HEK293T (cell line): ENCODE results near the gene ANXA2.

Experiments used
- CTCF ChIA-PET: fragments of 350-600 bp; formaldehyde crosslinking; extraction: SDS; loops from one replicate; lab custom pipeline; 2021; ENCODE audit warnings: antibody characterized with exemption, inconsistent platforms; lab: Yijun Ruan, JAX
- POLR2A ChIA-PET: fragments of 350-600 bp; formaldehyde crosslinking; extraction: SDS; loops from one replicate; lab custom pipeline; 2020; ENCODE audit warnings: antibody characterized with exemption, inconsistent platforms; lab: Yijun Ruan, JAX
- DNase-seq: peaks from one replicate; pipeline ENCODE4 v3.0.0; 2012; ENCODE audit warnings: mixed read lengths; ENCODE audit errors: extremely low spot score
- ARNT ChIP-seq: fragments of 450-650 bp; IDR thresholded peaks from 2 replicates; pipeline ENCODE4 v1.6.1; 2017; ENCODE audit warnings: mild to moderate bottlenecking
- BHLHE40 ChIP-seq: fragments of 450-650 bp; IDR thresholded peaks from 2 replicates; pipeline ENCODE4 v1.6.1; 2016; ENCODE audit warnings: mild to moderate bottlenecking, moderate library complexity, borderline replicate concordance
- CTBP1 ChIP-seq: fragments of 450-650 bp; IDR thresholded peaks from 2 replicates; pipeline ENCODE4 v1.6.1; 2016; ENCODE audit warnings: borderline replicate concordance
- ELF4 ChIP-seq: fragments of 450-650 bp; IDR thresholded peaks from 2 replicates; pipeline ENCODE4 v1.6.1; 2017; ENCODE audit warnings: antibody characterized with exemption
- FOXA1 ChIP-seq: fragments of 450-650 bp; IDR thresholded peaks from 2 replicates; pipeline ENCODE4 v1.6.1; 2016; ENCODE audit warnings: mild to moderate bottlenecking
- FOXK2 ChIP-seq: fragments of 450-650 bp; IDR thresholded peaks from 2 replicates; pipeline ENCODE4 v1.6.1; 2016; ENCODE audit warnings: mild to moderate bottlenecking
- FOXM1 ChIP-seq: fragments of 450-650 bp; IDR thresholded peaks from 2 replicates; pipeline ENCODE4 v1.6.1; 2017; ENCODE audit warnings: mild to moderate bottlenecking, borderline replicate concordance
- HDGF ChIP-seq: fragments of 450-650 bp; IDR thresholded peaks from 2 replicates; pipeline ENCODE4 v1.6.1; 2017; ENCODE audit warnings: antibody characterized with exemption, borderline replicate concordance
- L3MBTL2 ChIP-seq: fragments of 450-650 bp; conservative IDR thresholded peaks from 2 replicates; pipeline ENCODE4 v1.6.1; 2016; ENCODE audit warnings: mild to moderate bottlenecking
- LEF1 ChIP-seq: fragments of 450-650 bp; IDR thresholded peaks from 2 replicates; pipeline ENCODE4 v1.6.1; 2017; ENCODE audit warnings: mild to moderate bottlenecking, borderline replicate concordance
- NFRKB ChIP-seq: fragments of 450-650 bp; IDR thresholded peaks from 2 replicates; pipeline ENCODE4 v1.6.1; 2016; ENCODE audit warnings: mild to moderate bottlenecking, moderate library complexity
- PKNOX1 ChIP-seq: fragments of 450-650 bp; IDR thresholded peaks from 2 replicates; pipeline ENCODE4 v1.6.1; 2016
- SP1 ChIP-seq: fragments of 450-650 bp; IDR thresholded peaks from 2 replicates; pipeline ENCODE4 v1.6.1; 2017
- SUZ12 ChIP-seq: fragments of 450-650 bp; IDR thresholded peaks from 2 replicates; pipeline ENCODE4 v1.6.1; 2016; ENCODE audit warnings: mild to moderate bottlenecking
- TARDBP ChIP-seq: fragments of 450-650 bp; IDR thresholded peaks from 2 replicates; pipeline ENCODE4 v1.6.1; 2016
- ZNF384 ChIP-seq: fragments of 450-650 bp; IDR thresholded peaks from 2 replicates; pipeline ENCODE4 v1.6.1; 2016

ANXA2 gene

GRCh38 chr15:60356832-60357231 lies 41.0 kb downstream of the ANXA2 start:
- TF ChIP-seq FOXK2 (no peak), HDGF (no peak), LEF1 (no peak), BHLHE40 (no peak), SP1 (no peak), ARNT (no peak), FOXA1 (no peak), L3MBTL2 (no peak), TARDBP (no peak), SUZ12 (no peak), PKNOX1 (no peak), ZNF384 (no peak)
- ChIA-PET CTCF (no interaction called here), POLR2A (no interaction called here)
- DNase-seq: no peak

DNA sequence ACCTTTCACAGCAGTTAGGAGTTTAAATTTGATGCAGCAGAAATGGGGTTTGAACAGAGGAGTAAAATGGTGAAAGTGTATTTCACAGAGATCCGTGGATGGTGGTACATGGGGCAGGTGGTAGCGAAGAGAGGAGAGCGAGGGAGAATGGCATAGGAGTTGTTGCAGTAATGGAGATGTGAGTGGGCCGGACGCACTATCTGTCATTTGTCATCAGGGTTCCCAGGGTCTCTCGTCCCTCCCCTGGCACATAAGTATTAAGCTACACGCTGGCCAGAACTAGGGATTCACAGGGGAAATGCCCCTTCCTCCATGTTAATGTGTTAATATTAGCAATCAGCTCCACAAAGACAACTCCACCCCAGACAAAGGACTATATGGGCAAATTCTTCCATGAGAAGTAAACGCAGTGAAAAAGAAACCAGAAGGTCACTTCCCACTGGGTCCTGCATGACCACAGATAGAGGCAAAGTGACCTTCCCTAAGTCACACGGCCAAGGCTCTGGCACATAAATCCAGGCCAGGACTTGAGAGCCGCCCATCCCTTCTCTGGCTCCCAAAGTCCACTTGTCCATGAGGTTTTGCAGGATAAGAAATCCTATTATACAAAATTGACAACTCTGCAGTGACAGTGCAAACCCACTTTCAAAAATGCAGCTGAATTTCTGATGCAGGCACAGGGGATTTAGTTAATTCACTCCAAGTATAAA lies 42.5 kb downstream of the ANXA2 start:
- no peak for DNase-seq
- ChIA-PET CTCF (interaction anchor here (0.6 kb wide), 1 partner anchor 8 kb away, joined by 3 read pairs; no protein-coding TSS in a partner anchor), POLR2A (no interaction called here)
- TF ChIP-seq L3MBTL2 (no peak), FOXM1 (no peak), LEF1 (no peak)

- ChIA-PET CTCF (no interaction called here), POLR2A (no interaction called here)
- no peak for DNase-seq
- TF ChIP-seq FOXA1 (no peak), HDGF (no peak), ZNF384 (no peak)
Observed at GRCh38 chr15:60353245-60353920, 44.4 kb downstream of the ANXA2 start.

GRCh38 chr15:60352525-60352924 lies 45.3 kb downstream of the ANXA2 start:
- TF ChIP-seq NFRKB: no peak
- DNase-seq: no peak
- ChIA-PET CTCF (no interaction called here), POLR2A (no interaction called here)

GRCh38 chr15:60351066-60351465 lies 46.7 kb downstream of the ANXA2 start:
- CTCF ChIA-PET: no interaction called here
- POLR2A ChIA-PET: no interaction called here
- no peak for DNase-seq
- no peak for TF ChIP-seq FOXK2
- TF ChIP-seq SP1: no peak
- TF ChIP-seq L3MBTL2: no peak
- no peak for TF ChIP-seq FOXA1
- no peak for TF ChIP-seq ARNT
- no peak for TF ChIP-seq PKNOX1
- TF ChIP-seq FOXM1: no peak
- TF ChIP-seq ZNF384: no peak
- no peak for TF ChIP-seq SUZ12
- TF ChIP-seq ELF4: no peak
- TF ChIP-seq LEF1: no peak
- TF ChIP-seq HDGF: no peak
- no peak for TF ChIP-seq CTBP1
- TF ChIP-seq TARDBP: no peak

- TF ChIP-seq PKNOX1 (no peak), CTBP1 (no peak), ARNT (no peak), LEF1 (no peak), TARDBP (no peak), FOXA1 (no peak), NFRKB (no peak), FOXM1 (no peak)
- ChIA-PET POLR2A (no interaction called here), CTCF (no interaction called here)
- DNase-seq: no peak
Observed at GRCh38 chr15:60350108-60350507, 47.7 kb downstream of the ANXA2 start.

DNA sequence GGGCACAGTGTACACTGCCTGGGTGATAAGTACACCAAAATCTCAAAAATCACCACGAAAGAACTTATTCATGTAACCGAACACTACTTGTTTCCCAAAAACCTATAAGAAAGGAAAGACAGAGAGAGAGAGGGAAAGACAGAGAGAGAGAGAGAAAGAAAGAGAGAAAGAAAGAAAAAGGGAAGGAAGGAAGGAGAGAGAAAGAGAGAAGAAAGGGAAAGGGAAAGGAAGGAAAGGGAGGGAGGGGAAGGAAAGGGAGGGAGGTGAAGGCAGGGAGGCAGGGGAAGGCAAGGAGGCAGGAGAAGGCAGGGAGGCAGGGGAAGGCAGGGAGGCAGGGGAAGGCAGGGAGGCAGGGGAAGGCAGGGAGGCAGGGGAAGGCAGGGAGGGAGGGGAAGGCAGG lies 48.2 kb downstream of the ANXA2 start:
- ChIA-PET POLR2A (no interaction called here), CTCF (no interaction called here)
- TF ChIP-seq FOXK2: no peak
- no peak for TF ChIP-seq TARDBP
- no peak for TF ChIP-seq L3MBTL2
- no peak for DNase-seq
